GM18867 (cell line): ENCODE results near the gene LRRC8C.
A peak's percentile ranks its signal among the peaks of the same experiment; 100 is the strongest.
"Not testable (repeated sequence)": the region's sequence is repeated elsewhere in the genome, so short reads cannot be mapped to it uniquely, and the experiment has no call there.

Experiments used
- ATAC-seq: cut with Tn5 transposase; IDR thresholded peaks from one replicate; pipeline ENCODE4 v1.9.1; 2021; ENCODE audit warnings: mild to moderate bottlenecking, moderate library complexity; ENCODE audit not compliant: unreplicated experiment

Gene LRRC8C

DNA sequence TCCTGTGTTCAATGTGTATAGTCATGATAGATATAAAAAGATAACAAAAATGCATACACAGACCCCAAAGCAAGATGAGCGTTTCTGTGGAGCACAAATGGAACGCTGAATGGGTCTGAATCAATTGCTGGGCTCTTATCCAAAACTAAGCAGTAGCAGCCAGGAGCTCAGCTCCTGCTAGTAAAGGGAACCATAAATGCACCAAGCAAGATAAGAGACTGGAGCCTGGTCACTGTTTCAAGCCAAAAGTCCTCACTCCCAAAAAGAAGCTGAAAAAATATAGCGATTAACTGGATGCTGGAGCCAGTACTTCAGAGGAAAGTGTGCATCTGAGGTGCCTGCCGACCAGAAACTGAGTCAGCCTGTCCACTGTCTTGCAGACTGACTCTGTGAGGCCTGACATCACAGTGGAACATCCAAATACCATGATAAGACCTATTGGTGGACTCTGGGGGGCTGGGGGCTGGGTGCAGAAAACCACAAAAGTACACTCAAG, 68.9 kb downstream of the LRRC8C start:
- no peak for ATAC-seq

DNA sequence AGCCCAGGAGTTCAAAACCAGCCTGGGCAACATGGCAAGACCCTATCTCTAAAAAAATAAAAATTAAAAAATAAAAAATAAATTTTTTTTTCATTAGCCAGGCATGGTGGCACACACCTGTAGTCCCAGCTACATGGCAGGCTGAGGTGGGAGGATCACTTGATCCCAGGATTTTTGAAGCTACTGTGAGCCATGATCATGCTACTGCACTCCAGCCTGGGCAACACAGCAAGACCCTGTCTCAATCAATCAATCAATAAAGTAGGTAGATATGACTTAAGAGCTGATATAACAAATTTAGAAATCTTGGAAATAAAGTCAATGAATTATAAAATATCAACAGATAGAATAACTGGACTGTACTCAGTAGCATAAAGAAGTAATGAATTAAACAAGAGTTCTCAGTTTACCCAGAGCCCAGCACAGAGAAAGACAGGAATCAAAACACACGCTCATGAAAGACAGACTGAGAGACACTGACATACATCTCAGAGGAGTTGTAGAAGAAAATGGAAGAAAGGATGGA, 69.7 kb downstream of the LRRC8C start:
- no peak for ATAC-seq

GRCh38 chr1:89703469-89703868, 70.5 kb downstream of the LRRC8C start:
- no peak for ATAC-seq

DNA sequence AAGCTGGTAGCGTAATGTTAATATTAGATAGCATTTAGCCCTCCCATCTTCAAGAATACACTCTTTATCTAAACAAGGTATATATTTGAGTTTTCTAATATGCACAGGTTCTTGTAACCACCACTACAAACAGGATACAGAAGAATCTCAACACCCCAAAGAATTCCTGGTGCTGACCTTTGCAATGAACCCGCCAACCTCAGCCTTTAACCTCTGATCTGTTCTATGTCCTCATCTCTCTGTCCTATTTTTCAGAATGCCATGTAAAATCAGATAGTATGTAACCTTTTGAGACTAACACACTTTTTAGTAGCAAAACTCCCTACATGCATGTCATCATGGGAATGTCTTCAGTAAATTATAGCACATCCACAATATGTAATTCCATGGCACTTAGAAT, 71.1 kb downstream of the LRRC8C start:
- ATAC-seq: no peak

DNA sequence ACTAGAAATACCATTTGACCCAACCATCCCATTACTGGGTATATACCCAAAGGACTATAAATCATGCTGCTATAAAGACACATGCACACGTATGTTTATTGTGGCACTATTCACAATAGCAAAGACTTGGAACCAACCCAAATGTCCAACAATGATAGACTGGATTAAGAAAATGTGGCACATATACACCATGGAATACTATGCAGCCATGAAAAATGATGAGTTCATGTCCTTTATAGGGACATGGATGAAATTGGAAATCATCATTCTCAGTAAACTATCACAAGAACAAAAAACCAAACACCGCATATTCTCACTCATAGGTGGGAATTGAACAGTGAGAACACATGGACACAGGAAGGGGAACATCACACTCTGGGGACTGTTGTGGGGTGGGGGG, 72.0 kb downstream of the LRRC8C start:
- not testable (repeated sequence) for ATAC-seq

DNA sequence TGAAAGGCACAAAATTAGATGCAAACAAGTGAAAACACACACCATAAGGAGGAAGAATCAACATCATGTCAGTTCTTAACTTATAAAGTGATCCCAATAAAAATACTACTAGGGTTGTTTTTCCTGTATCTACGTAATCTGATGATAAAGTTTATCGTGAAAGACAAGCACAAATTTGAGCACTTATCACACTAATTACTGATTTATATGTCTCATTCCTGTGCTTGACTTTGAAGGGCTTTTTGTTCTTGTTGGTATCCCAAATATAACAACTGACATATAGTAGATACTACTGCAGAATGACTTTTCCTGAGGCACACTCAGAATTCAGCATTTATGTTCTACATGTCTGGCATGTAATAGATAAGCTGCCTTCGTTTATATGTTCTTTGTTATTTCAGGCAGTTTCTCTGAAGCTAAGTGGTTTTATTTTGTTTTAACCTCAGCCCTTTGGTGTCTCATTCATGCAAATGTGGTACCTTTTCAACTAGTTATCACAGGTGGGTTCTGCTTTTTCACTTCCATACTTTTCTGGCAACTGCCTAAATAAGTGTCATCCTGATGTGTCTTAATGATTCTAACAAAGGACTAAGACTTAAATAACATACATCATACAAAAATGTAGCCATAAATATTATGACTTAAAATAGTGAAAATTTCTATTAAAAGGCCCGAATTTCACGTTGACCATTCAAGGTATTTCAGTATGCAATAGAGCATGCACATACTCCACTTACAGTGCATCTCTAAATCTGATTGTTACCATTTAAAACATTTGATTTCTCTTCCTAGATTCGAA, 73.2 kb downstream of the LRRC8C start:
- ATAC-seq: peak; percentile 85

GRCh38 chr1:89706700-89707012, 73.7 kb downstream of the LRRC8C start:
- ATAC-seq: peak; percentile 31

DNA sequence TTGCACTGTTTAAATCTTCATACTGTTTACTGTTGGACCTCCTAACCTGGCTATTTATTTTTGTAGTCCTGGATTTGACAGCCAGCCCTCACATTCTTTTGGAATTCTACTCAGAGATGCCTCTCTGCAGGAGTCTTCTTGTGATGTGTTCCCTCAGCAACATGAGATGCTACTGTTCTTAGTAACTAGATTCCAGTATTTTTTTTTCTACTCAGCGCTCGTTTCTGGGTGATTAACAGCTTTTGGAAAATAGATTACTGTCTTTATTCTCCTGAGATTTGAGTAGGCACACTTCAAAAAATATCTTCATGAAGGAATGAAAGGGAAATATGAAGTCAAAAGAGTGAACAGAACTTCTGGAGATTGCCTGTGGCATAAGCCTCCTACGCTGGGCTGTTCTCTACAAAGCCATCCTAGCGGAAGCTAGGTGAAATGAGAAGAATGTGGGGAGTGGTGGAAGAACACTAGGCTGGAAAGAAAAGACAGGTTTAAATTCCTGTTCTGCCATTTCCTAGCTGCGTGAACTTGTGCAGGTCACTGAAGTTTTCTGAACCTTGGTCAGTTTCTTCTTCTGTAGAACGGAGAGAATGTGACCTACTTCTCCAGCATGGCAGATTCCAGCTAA, 75.9 kb downstream of the LRRC8C start:
- no peak for ATAC-seq

DNA sequence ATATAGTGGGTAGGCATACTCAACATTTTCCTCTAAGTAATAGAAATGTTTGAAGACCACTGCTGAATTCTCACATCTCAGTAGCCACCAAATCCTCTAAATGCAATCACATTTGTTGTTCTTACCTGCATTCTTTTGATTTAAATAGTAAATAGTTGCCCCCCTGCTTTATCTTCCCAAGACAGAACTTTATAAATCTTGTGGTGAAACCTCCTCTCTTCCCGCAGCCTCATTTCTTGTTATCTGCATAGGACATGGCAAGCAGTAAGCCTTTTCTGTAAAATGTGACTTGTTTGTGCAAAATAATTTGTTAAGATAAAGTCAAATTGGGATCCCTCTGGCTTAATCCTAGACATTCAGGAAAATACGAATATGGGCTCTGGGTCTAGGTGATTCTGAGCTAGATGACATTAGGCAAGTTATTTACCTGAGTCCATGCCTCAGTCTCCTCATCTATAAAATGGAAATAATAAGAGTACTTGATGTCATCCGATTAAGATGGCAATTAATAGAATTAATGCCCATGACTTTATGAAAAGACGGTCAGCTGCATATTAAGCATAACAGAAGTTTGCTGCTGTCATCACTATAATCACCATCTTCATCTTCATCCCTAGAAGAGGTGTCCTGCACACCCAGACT, 77.7 kb downstream of the LRRC8C start:
- ATAC-seq: no peak

DNA sequence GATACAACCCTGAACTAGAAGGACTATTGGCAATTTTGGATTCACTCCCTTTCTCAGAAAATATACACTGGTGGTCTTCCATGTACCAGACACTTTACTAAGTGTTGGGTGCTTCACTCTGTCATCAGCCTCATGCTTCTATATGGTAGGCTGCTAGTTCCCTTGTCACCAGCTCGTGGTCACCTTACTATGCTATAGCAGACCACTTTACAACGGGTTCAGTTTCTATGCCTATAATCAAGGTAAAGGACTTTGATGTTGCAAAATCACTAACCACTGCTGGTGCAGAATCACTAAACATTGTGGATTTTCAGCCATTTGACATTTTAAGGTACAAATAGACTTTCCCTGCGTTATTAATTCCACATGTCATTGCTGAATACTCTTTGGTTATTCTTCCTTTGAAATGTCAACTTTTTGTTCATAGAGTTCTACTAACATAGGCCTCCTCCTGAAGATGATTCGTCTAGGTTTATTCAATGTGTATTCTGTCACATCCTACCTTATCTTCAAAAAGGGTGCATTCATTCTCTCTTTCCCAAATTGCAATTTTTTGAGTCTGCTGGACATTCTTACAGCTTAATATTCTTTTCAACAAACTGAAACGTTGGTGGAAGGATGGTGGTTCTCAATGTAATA, 78.3 kb downstream of the LRRC8C start:
- no peak for ATAC-seq

DNA sequence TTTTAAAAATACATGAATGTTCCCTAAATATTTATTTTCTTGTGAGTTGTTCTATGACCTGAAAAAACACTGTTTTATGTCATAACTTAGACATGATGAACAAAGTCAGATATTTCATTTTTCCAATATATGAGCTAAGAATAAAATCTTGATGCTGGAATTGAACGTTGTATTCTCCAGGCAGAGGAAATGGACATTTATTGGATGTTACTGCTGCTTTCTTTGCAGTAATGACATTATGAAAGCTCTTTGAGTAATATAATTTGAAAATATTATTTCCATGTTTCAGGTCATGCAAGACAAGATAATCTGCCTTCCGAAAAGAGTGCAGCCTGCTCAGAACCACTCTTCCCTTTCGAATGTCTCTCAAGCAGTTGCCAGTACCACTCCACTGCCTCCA, 79.5 kb downstream of the LRRC8C start:
- no peak for ATAC-seq

GRCh38 chr1:89715677-89716076, 82.8 kb downstream of the LRRC8C start:
- no peak for ATAC-seq

DNA sequence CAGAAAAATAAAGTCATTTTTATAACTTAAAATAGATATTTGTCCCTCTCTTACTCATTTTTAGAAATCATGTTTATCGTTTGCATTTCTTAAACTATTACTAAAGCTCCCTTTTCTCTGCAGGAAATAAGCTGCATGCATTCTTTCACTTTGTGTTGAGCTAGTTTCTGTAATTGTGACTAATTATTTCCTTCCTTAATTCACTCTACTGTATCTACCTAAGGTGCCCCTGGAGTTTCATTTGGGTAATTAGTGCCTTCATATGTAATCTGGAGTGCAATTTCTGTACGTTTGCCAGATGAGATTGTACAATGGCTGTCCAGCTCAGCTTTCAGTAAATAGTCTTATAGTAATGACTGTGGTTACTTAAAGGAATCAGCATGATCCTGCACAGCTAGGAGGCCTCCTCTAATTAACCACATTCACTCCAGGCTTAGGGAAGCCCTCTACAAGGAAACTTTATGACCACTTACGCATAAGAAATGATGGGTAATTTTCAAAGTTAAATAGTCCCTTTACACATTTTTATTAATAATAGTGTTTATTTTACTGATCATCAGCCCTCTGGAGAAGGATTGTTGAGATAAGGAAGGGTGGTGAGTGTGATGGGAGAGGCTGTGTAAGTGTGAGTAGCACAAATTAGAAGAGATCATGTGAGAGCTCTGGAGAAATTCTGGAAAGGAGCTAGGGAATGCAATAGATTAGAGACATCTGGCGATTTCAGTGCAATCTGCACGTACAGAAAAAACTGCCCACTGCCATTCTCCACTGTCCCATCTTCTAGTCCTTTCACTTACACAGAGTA, 86.8 kb downstream of the LRRC8C start:
- peak; percentile 87 for ATAC-seq

- ATAC-seq: no peak
Observed at GRCh38 chr1:89720839-89721238, 87.9 kb downstream of the LRRC8C start.

- ATAC-seq: no peak
Observed at GRCh38 chr1:89721351-89721750, 88.4 kb downstream of the LRRC8C start.

DNA sequence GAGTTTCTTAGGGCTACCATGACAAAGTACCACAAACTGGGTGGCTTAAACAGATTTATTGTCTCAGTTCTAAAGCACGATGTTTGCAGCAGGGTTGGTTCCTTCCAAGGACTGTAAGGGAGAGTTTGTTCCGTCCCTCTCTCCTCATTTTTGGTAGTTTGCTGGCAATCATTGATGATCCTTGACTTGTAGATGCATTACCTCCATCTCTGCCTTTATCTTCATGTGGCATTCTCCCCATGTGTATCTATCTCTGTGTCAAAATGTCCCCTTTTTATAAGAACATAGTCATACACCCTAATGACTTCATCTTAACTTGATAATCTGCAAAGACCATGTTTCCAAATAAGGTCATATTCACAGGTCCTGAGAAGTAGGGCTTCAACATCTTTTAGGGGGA, 90.2 kb downstream of the LRRC8C start:
- ATAC-seq: no peak

- ATAC-seq: no peak
Observed at GRCh38 chr1:89723863-89724262, 90.9 kb downstream of the LRRC8C start.

DNA sequence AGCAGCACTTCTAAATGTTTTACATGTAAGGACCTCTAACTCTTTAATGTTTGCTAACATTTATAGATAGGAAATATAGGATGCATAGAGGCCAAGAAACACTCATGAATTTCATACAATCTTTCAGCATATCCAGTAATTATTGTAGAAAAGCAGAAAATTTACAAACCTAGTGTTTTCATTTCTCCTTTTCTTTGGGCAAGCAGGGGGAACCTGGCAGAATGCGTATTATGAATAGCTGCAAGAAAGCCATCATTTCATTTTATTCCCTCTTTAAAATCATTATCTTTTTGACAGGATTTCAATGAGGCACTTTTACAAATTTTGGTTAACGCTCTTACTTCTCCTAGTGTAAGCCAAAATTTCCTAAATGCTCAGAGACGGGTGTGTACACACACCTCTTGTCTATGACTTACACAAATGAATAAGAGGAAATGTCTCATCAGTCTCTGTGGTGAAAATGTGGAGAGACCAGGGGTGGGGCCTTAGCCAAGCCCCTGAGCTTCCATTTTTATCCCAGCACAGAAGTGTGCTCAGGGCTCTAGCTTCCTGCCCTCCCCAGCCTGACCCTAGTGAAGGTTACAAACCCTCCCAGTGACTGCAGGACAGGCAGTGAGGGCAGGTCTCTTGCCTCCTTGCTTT, 91.6 kb downstream of the LRRC8C start:
- peak; percentile 57 for ATAC-seq

- ATAC-seq: no peak
Observed at GRCh38 chr1:89725011-89725370, 92.1 kb downstream of the LRRC8C start.

DNA sequence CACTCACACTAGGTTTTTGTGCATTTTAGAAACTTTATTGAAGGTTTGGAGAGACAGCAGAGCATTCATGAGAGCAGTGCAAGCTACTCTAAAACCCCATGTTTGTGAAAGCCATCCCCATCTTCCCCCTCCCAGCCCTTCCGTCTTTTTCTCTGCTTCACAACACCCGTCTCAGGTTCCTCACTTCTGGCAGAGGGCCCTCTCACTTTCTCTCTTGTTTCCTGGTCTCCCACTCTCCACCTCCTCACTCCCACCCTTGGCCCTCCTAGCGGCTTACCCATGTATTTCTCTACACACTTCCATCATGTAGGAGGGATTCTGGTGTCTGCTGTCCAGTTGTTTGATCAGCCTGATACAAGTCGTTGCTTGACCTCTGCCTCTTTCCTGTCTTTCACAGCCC, 92.7 kb downstream of the LRRC8C start:
- ATAC-seq: no peak
